Smooth muscle cell (in vitro differentiated cells): Measurements from ENCODE around the gene GALNT1. TPM values are rescaled to one million over a fixed set of nuclear protein-coding genes. Genes with fewer than 3 reads are reported as not detected.

ENCODE experiments used
- DNase-seq: peaks from one replicate; lab custom pipeline; 2025; ENCODE audit not compliant: unreplicated experiment; lab: John Stamatoyannopoulos, UW
- H2AFZ ChIP-seq: fragments of 200-600 bp; sonication (generic); 2 replicates; pipeline ENCODE4 v1.6.0; 2016; ENCODE audit warnings: antibody characterized with exemption, low read depth, mild to moderate bottlenecking
- H3F3A ChIP-seq: fragments of 200-600 bp; sonication (generic); 2 replicates; pipeline ENCODE4 v1.6.0; 2017; ENCODE audit warnings: antibody characterized with exemption, low read depth
- H3K27ac ChIP-seq: fragments of 200-600 bp; sonication (generic); 2 replicates; pipeline ENCODE4 v1.5.1; 2016; ENCODE audit warnings: low read depth, mild to moderate bottlenecking
- H3K27me3 ChIP-seq: fragments of 200-600 bp; sonication (generic); 2 replicates; pipeline ENCODE4 v1.6.1; 2016; ENCODE audit warnings: low read depth, mild to moderate bottlenecking
- H3K36me3 ChIP-seq: fragments of 200-600 bp; sonication (generic); 2 replicates; pipeline ENCODE4 v1.5.1; 2016; ENCODE audit warnings: low read depth
- H3K4me1 ChIP-seq: fragments of 200-600 bp; sonication (generic); 2 replicates; pipeline ENCODE4 v1.5.1; 2016; ENCODE audit warnings: low read depth
- H3K4me2 ChIP-seq: fragments of 200-600 bp; sonication (generic); 2 replicates; pipeline ENCODE4 v1.6.0; 2016; ENCODE audit warnings: mild to moderate bottlenecking
- H3K4me3 ChIP-seq: fragments of 200-600 bp; sonication (generic); 2 replicates; pipeline ENCODE4 v1.5.1; 2016; ENCODE audit warnings: mild to moderate bottlenecking
- H3K79me2 ChIP-seq: fragments of 200-600 bp; sonication (generic); 2 replicates; pipeline ENCODE4 v1.6.0; 2016; ENCODE audit warnings: low read depth, mild to moderate bottlenecking
- H3K9ac ChIP-seq: fragments of 200-600 bp; sonication (generic); 2 replicates; pipeline ENCODE4 v1.6.0; 2016; ENCODE audit warnings: low read depth
- H3K9me3 ChIP-seq: fragments of 200-600 bp; sonication (generic); replicated peaks from 2 replicates; pipeline ENCODE4 v1.5.1; 2016; ENCODE audit warnings: low read depth
- H4K20me1 ChIP-seq: fragments of 200-600 bp; sonication (generic); 2 replicates; pipeline ENCODE4 v1.6.0; 2016; ENCODE audit warnings: low read depth
- WGBS: methylation state at CpG from one replicate; pipeline ENCODE4 v1.1.7; 2016; ENCODE audit warnings: low lambda C conversion rate; 5-methylcytosine and 5-hydroxymethylcytosine counted together
- polyA plus RNA-seq: library from polyadenylated mRNA; unstranded; fragments of >200 nt; fragmentation: Nextera tagmentation; extraction: Ambion mirVana; gene quantifications from 2 replicates; pipeline ENCODE4 v1.2.1, GENCODE V29; 2016
- total RNA-seq: library from RNA; depleted of rRNA; stranded (reverse); fragments of >200 nt; gene quantifications from 2 replicates; pipeline ENCODE4 v1.2.3, GENCODE V29; 2014
- TF ChIP-seq, protein P1 (sequence below): fragments of 200-600 bp; sonication (generic); IDR thresholded peaks from 2 replicates; pipeline ENCODE4 v1.5.1; 2017; ENCODE audit warnings: borderline replicate concordance, mild to moderate bottlenecking, antibody characterized with exemption; ENCODE audit not compliant: insufficient read depth, poor library complexity, severe bottlenecking

Gene GALNT1
- total and polyA plus RNA-seq, 2 experiments from 2014 or later = 151 to 195 TPM

DNA sequence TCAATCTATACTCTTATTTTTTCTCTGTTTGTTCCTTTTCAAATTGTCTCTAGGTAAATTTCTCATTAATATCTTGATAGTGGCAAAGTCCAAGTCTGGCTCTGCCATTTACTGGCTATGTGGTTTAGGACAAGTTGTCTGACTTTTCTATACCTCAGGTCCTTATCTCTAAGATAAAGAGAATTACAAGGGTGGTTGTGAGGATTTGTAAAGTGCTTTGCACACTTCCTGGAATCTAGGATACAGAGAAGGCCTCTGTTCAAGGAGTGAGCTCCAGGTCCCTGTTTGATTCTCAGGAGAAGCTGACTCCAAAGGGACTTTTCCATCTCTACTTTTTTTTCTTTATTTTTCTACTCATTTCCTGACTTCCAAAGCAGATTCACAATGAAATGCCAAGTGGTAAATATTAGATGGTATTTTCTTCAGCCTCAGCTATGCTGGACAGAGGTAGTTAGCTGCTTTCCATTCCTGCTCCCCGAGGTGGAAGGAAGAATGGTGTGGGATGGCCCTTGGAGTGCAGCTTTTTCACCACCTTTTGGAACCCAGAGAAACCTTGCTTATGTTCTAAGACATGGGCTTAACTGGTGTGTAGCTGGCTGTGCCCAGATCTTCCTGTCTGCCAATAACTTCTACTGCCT is 90.5 kb downstream of the GALNT1 start:
- Histone ChIP-seq H3K4me2 (no peak overlapping the region), H3K79me2 (peaks cover 4% of the 10 kb centered on the region), H3K4me1 (peaks cover under 1% of the 10 kb centered on the region), H3K27ac (no peak overlapping the region), H2AFZ (no peak overlapping the region), H3F3A (no peaks in the 10 kb centered on the region), H3K36me3 (peaks cover 7% of the 10 kb centered on the region), H3K9ac (no peak overlapping the region), H3K27me3 (no peaks in the 10 kb centered on the region), H3K4me3 (no peak overlapping the region), H4K20me1 (peaks cover 20% of the 10 kb centered on the region), H3K9me3 (no peaks in the 10 kb centered on the region)
- no peak for DNase-seq
- TF ChIP-seq, protein P1, sequence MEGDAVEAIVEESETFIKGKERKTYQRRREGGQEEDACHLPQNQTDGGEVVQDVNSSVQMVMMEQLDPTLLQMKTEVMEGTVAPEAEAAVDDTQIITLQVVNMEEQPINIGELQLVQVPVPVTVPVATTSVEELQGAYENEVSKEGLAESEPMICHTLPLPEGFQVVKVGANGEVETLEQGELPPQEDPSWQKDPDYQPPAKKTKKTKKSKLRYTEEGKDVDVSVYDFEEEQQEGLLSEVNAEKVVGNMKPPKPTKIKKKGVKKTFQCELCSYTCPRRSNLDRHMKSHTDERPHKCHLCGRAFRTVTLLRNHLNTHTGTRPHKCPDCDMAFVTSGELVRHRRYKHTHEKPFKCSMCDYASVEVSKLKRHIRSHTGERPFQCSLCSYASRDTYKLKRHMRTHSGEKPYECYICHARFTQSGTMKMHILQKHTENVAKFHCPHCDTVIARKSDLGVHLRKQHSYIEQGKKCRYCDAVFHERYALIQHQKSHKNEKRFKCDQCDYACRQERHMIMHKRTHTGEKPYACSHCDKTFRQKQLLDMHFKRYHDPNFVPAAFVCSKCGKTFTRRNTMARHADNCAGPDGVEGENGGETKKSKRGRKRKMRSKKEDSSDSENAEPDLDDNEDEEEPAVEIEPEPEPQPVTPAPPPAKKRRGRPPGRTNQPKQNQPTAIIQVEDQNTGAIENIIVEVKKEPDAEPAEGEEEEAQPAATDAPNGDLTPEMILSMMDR = no peak
- 69% methylated on average over 1 of the region's 1 CpG for WGBS

DNA sequence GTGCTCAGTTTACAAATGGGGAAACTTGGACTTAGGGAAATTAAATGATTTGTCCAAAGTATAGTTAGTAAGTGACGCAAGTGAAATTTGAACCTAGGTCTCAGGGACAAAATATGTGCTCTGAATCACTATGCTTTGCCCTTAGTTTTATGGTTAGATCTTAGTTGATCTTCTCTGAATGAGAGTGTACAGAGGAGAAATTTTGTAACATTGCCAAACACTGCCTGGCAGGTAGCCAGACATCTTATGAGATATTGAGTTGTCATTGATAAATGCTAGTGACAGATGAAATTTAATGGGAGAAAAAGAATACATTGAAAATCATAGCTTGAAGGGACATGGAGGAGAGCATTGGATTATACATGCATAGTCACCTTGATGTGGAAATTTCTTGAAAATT is 91.4 kb downstream of the GALNT1 start:
- no peaks in the 10 kb centered on the region for H3K27me3 ChIP-seq

DNA sequence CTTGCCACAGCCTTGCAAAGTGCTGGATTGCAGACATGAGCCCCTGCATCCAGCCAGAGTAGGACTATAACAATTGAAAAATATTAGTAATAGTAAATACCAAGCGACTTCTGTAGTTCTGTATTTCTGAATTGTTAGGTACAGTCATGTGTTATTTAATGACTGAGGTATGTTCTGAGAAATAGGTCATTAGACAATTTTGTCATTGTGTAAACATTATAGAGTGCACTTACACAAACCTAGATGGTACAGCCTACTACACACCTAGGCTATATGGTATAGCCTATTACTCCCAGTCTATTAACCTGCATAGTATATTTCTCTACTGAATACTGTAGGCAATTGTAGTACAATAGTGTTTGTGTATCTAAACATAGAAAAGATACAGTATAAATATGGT is 92.1 kb downstream of the GALNT1 start:
- Histone ChIP-seq H4K20me1 (peaks cover 20% of the 10 kb centered on the region), H3K4me2 (no peak overlapping the region), H3K27me3 (no peaks in the 10 kb centered on the region), H3K36me3 (no peaks in the 10 kb centered on the region), H3K27ac (no peak overlapping the region), H3F3A (no peaks in the 10 kb centered on the region), H3K4me3 (no peak overlapping the region), H3K9ac (no peak overlapping the region), H3K4me1 (peaks cover 4% of the 10 kb centered on the region), H2AFZ (no peak overlapping the region), H3K79me2 (peaks cover 4% of the 10 kb centered on the region), H3K9me3 (no peaks in the 10 kb centered on the region)
- TF ChIP-seq, protein P1 = no peak
- DNase-seq = no peak
- WGBS = 97% methylated on average over 1 of the region's 1 CpG

More for the DNA sequence above, 91.4 kb downstream of the GALNT1 start:
- DNase-seq = no peak
- no peak overlapping the region for H3K27ac ChIP-seq
- H3K79me2 ChIP-seq = peaks cover 4% of the 10 kb centered on the region
- TF ChIP-seq, protein P1 = no peak
- 96% methylated on average over 1 of the region's 1 CpG for WGBS
- H3K4me3 ChIP-seq = no peak overlapping the region
- no peaks in the 10 kb centered on the region for H3K36me3 ChIP-seq
- H4K20me1 ChIP-seq = peaks cover 20% of the 10 kb centered on the region
- H3K4me1 ChIP-seq = peaks cover 4% of the 10 kb centered on the region
- no peak overlapping the region for H2AFZ ChIP-seq
- no peaks in the 10 kb centered on the region for H3K9me3 ChIP-seq
- no peak overlapping the region for H3K4me2 ChIP-seq
- no peaks in the 10 kb centered on the region for H3F3A ChIP-seq
- H3K9ac ChIP-seq = no peak overlapping the region

DNA sequence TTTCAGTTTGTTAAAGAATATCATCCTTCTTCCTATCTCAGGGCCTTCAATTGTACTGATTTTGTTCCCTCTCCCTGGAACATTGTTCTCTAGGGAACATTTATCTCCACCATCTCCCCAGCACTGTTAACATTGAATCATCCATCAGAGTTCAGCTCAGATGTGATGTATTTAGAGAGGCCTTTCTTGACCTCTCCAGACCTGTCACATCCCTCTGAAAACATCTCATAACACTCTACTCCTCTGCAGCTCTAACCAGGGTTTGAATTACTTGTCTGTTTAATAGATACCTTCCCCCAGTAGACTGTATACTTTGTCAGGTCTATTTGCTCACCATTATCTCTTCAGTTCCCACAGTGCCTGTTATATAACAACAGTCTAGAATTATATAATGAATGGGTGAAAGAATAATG is 98.6 kb downstream of the GALNT1 start:
- Histone ChIP-seq H3K36me3 (no peaks in the 10 kb centered on the region), H3K79me2 (no peaks in the 10 kb centered on the region), H3K27ac (no peak overlapping the region), H3K9me3 (no peaks in the 10 kb centered on the region), H3K27me3 (no peaks in the 10 kb centered on the region), H3K9ac (no peak overlapping the region), H3K4me3 (no peak overlapping the region), H3K4me2 (no peak overlapping the region), H4K20me1 (no peaks in the 10 kb centered on the region), H2AFZ (no peak overlapping the region), H3F3A (no peaks in the 10 kb centered on the region), H3K4me1 (peaks cover 10% of the 10 kb centered on the region)
- TF ChIP-seq, protein P1 = no peak
- no peak for DNase-seq
